Measurements from ENCODE around the gene TUFT1.

GRCh38 chr1:151537112-151537511, 3.0 kb upstream of the TUFT1 start:
- TF ChIP-seq EZH2 (IDR thresholded peaks at IDR 0.05; ENCODE audit: borderline replicate concordance, insufficient read depth, low read depth, low read length, poor library complexity, severe bottlenecking) (no peak), CTCF (IDR thresholded peaks at IDR 0.05) (no peak)

All from B cell (primary cell).